Keratinocyte (primary cell): ENCODE data around the gene GMEB2.

Source experiments
- EZH2 ChIP-seq: IDR thresholded peaks from one replicate; pipeline ENCODE4 v1.6.1; 2012; ENCODE audit warnings: inconsistent platforms, mild to moderate bottlenecking, low read length, moderate library complexity
- TF ChIP-seq, protein P1 (sequence below), 3 experiments: IDR thresholded peaks in 1 of 3; conservative IDR thresholded peaks in 1 of 3; optimal IDR thresholded peaks in 1 of 3; 2 replicates in 2 of 3; 3 replicates in 1 of 3; pipeline versions ENCODE3 to v1.5.1; 2011; ENCODE audit warnings: low read length in 3 of 3, mild to moderate bottlenecking in 3 of 3, moderate library complexity in 2 of 3, control low read depth in 1 of 3, inconsistent platforms in 1 of 3; ENCODE audit not compliant: insufficient read depth in 2 of 3; ENCODE audit errors: extremely low read depth in 1 of 3

DNA sequence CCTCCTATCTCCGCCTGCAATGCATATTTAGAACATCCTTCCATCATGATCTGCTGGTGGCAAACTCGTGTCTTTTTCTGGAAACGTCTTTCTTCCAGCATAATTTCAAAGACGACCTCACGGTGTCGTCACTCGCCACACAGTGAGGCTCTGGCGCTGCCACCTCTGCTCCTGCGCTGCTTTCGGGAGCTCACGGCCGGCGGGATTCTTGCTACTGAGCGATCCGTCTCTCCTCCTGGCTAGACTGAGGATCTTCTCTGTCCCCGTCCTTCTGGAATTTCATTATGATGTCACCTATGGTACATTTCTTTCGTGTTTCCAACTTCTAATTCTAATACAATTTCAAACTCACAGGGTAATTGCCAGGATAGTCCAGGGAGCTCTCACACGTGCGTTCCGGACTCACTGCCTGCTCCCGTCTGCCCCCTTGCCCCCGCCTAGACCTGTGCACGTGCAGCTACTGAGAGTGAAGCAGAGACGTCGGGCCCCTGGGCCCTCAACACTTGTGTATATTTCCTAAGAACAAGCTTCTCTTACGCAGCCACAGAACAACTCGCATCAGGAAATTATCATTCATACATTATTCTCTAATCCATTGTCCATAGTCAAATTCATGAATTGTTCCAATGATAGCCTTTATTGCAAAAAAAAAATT, 27.4 kb downstream of the GMEB2 start:
- TF ChIP-seq, protein P1, sequence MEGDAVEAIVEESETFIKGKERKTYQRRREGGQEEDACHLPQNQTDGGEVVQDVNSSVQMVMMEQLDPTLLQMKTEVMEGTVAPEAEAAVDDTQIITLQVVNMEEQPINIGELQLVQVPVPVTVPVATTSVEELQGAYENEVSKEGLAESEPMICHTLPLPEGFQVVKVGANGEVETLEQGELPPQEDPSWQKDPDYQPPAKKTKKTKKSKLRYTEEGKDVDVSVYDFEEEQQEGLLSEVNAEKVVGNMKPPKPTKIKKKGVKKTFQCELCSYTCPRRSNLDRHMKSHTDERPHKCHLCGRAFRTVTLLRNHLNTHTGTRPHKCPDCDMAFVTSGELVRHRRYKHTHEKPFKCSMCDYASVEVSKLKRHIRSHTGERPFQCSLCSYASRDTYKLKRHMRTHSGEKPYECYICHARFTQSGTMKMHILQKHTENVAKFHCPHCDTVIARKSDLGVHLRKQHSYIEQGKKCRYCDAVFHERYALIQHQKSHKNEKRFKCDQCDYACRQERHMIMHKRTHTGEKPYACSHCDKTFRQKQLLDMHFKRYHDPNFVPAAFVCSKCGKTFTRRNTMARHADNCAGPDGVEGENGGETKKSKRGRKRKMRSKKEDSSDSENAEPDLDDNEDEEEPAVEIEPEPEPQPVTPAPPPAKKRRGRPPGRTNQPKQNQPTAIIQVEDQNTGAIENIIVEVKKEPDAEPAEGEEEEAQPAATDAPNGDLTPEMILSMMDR (optimal IDR thresholded peaks at IDR 0.05 in 1 of 3, IDR thresholded peaks at IDR 0.05 in 1 of 3, conservative IDR thresholded peaks at IDR 0.05 in 1 of 3; ENCODE audit: extremely low read depth in 1 of 3, insufficient read depth in 2 of 3, low read length in 3 of 3), result no peak
- TF ChIP-seq EZH2, result no peak
